HL-60 (cell line): ENCODE results near the gene CRIM1.

ENCODE experiments used
- CTCF ChIP-seq: IDR thresholded peaks from one replicate; pipeline ENCODE4 v1.5.1; 2011; ENCODE audit warnings: low read length, control low read depth, inconsistent platforms; ENCODE audit not compliant: insufficient read depth
- GABPA ChIP-seq: IDR thresholded peaks from 2 replicates; pipeline ENCODE4 v1.6.1; 2012; ENCODE audit warnings: low read depth
- POLR2AphosphoS5 ChIP-seq: IDR thresholded peaks from 2 replicates; pipeline ENCODE4 v1.6.1; 2012; ENCODE audit warnings: low read depth
- REST ChIP-seq: IDR thresholded peaks from 2 replicates; pipeline ENCODE4 v1.6.1; 2012; ENCODE audit warnings: low read depth; ENCODE audit not compliant: insufficient replicate concordance
- SPI1 ChIP-seq: IDR thresholded peaks from 2 replicates; pipeline ENCODE4 v1.6.1; 2012; ENCODE audit warnings: low read depth, mild to moderate bottlenecking, borderline replicate concordance

- TF ChIP-seq CTCF (no peak), POLR2AphosphoS5 (no peak), REST (no peak), SPI1 (no peak), GABPA (no peak)
Observed at GRCh38 chr2:36565712-36566111, 210.1 kb downstream of the CRIM1 start.
